GM21423 (cell line): ENCODE data around the gene LTB.

Source experiments
- ATAC-seq: cut with Tn5 transposase; IDR thresholded peaks from one replicate; pipeline ENCODE4 v1.9.1; 2021; ENCODE audit warnings: mild to moderate bottlenecking, moderate library complexity; ENCODE audit not compliant: unreplicated experiment

Gene LTB, protein sequence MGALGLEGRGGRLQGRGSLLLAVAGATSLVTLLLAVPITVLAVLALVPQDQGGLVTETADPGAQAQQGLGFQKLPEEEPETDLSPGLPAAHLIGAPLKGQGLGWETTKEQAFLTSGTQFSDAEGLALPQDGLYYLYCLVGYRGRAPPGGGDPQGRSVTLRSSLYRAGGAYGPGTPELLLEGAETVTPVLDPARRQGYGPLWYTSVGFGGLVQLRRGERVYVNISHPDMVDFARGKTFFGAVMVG

DNA sequence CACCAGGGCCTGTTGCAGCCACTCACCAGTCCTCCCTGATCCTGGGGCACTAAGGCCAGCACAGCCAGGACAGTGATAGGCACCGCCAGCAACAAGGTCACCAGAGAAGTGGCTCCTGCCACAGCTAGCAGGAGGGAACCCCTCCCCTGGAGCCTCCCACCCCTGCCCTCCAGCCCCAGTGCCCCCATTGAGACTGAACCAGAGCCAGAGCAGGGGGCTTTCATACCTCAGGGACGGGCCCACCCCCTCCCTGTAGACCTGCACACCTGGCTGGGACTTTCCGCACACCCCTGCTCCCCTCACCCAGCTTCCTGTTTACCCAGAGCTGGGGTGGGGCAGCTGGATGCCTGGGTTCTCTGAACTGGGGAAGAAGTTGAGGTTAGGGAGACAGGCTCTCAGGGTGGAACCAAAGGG lies at the start of gene LTB:
TSS of gene LTB (minus strand) at position 195 of the 414 bp plus-strand sequence. CDS start at position 188, 7 bp downstream.
- no peak for ATAC-seq

DNA sequence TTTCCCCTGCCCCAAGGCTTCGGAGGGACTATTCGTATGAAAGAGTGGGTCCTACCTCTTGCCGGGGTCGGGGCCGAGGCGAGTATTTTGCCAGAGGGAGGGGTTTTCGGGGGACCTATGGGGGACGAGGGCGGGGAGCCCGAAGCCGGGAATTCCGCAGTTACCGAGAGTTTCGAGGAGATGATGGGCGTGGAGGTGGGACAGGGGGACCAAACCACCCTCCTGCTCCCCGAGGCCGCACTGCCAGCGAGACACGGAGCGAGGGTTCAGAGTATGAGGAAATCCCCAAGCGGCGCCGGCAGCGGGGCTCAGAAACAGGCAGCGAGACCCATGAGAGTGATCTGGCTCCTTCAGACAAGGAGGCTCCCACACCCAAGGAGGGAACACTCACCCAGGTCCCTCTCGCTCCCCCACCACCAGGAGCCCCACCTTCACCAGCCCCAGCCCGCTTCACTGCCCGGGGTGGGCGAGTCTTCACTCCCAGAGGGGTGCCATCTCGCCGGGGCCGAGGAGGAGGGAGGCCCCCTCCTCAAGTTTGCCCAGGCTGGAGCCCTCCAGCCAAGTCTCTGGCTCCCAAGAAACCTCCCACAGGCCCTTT lies 49.6 kb upstream of the LTB start:
- ATAC-seq: no peak

DNA sequence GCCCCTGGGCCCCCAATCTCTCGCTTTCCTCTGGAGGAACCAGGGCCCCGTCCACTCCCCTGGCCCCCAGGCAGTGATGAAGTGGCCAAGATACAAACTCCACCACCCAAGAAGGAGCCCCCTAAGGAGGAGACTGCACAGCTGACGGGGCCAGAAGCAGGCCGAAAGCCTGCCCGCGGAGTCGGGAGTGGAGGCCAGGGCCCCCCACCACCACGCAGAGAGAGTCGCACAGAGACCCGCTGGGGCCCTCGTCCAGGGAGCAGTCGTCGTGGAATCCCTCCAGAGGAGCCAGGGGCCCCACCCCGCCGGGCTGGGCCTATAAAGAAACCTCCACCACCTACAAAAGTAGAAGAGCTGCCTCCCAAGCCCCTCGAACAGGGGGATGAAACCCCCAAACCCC lies 49.0 kb upstream of the LTB start:
- ATAC-seq: no peak

DNA sequence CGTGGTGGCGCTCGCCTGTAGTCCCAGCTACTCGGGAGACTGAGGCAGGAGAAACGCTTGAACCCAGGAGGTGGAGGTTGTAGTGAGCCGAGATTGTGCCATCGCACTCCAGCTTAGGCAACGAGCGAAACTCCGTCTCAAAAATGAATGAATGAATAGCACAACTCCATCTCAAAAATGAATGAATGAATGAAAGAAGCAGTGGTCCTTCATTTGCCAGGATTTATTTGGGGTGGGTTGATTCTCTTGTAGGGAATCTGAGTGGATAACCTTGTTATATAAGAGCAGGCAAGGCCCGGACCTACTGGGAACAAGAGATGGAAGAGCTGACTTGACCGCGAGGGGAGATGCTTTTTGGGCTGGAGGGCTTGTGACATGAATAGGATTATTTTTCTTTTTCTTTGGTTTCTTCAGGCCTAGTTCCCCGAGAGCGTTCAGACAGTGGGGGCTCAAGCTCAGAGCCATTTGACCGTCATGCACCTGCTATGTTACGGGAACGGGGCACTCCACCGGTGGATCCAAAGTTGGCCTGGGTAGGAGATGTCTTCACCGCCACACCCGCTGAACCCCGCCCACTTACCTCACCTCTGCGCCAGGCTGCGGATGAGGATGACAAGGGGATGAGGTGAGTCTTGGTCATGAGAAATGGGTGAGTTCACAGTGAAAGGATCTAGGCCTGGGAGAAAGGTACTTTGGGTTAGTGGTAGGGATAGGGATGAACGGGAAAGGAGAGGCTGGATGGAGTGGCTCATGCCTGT lies 48.1 kb upstream of the LTB start:
- no peak for ATAC-seq

DNA sequence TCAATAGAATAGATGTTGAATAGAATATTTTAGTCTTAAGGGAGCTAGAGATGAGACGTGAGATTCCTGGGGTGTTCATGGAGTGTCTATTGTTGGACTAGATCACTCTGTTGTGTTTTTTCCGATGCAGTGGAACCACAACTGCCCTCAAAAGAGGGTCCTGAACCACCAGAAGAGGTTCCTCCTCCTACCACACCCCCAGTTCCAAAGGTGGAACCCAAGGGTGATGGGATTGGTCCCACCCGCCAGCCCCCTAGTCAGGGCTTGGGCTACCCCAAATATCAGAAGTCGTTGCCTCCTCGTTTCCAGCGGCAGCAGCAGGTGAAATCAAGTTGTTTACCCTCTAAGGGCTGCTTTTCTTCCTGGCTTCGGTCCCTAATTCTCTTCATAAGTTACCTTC lies 46.8 kb upstream of the LTB start:
- ATAC-seq: no peak

DNA sequence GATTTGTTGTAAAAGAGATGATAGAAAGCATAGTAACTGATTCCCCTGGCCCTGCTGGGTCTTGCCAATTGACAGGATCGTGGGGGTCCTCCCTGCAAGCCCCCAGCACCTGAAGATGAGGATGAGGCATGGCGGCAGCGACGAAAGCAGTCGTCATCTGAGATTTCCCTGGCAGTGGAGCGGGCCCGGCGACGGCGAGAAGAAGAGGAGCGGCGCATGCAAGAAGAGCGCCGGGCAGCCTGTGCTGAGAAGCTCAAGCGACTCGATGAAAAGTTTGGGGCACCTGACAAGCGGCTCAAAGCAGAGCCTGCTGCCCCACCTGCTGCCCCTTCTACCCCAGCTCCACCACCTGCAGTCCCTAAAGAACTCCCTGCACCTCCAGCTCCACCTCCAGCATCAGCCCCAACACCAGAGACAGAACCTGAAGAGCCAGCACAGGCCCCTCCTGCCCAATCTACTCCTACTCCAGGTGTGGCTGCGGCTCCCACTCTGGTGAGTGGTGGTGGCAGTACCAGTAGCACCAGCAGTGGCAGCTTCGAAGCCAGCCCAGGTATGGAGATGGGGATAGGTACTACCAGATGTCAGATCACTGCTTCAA lies 45.6 kb upstream of the LTB start:
- ATAC-seq: no peak

DNA sequence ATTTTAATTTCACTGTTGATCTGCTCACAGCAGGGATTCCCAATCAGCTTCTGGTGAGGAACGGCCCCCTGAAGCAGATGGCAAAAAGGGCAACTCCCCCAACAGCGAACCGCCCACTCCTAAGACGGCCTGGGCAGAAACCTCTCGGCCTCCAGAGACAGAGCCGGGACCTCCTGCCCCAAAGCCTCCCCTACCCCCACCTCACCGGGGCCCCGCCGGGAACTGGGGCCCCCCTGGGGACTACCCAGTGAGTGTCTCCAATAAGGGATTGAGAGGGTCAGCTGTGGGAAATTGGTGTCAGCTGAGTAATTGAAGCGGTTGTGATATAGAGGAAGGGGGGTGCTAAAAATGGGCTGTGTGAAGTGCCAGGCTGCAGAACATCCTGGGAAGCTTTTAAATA lies 44.7 kb upstream of the LTB start:
- no peak for ATAC-seq

DNA sequence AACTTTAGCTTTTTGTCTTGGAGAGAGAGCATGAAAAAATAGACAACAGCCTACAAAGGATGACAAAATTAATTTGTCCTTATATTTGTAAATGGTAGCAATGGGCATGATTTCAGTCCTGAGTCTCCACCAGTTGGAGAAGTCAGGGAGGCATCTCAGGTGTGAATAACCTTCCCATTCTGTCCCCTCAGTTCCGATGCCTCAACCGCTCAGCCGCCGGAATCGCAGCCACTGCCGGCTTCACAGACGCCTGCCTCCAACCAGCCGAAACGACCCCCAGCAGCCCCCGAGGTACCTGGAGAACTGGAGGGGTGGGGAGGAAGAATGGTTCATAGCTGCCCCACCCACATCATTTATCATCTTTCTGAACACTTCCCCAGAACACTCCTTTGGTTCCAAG lies 41.8 kb upstream of the LTB start:
- ATAC-seq: no peak

DNA sequence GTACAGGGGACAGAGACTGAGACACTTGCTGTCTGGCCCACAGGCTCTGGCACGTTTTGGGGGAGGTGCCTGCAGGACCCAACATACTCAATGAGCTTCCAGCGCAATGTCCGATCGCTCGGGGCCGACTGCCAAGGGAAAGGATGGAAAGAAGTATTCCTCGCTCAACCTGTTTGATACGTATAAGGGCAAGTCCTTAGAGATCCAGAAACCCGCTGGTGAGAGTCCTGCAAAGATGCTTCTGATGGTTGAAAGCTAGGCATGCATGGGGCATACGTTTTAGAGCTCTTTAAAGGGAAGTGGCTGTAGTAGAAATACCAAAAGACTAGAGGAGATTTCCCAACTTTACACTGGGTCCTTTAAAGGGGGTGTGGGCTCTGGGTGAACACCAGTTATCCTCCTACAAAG lies 40.5 kb upstream of the LTB start:
- ATAC-seq: no peak

DNA sequence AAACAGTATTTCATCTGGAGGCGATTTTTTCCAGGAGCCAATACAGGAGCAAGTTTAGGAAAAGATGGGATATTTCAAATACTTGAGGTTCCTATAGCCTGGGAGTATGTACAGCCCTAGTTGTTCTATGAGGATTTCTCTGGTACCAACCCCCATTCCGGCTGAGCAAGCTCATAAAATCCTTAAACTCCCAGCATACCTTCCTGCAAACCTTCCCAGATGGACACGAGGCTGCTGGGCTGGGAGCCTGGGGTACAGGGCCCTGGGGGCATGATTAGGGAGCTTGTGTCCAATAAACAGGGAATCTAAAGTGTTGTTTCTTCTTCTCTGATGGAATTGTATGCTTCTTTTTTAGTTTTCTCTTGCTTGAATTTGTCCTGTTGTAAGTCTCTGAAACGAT lies 39.8 kb upstream of the LTB start:
- no peak for ATAC-seq

DNA sequence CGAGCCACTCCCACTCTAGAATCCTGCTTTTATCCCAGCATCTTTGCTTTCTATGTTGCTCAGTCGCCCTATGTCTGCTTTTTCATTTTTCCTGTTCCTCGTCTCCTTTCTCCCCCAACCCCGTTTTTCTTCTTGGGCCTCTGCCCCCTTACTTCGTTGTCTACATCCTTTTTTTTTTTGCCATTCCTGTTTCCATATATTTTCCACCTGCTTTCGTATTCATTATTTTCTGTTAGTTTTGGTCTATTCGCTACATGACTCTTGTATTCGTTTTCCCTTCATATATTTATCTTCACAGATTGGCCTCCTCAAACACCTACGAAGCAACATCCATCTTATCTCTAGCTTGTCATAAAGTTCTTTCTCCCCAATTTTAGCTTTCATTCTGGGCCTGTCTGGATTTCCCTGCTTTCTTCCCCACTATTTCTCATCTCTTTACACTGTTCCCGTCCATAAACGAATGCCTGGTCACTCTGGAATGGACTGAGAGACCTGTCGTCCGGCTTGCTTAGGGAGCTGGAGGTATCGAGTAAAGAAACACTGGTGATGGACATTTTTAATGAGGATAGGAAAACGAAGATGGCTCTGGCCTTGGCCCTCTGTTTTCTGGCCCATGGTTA lies 39.2 kb upstream of the LTB start:
- no peak for ATAC-seq

DNA sequence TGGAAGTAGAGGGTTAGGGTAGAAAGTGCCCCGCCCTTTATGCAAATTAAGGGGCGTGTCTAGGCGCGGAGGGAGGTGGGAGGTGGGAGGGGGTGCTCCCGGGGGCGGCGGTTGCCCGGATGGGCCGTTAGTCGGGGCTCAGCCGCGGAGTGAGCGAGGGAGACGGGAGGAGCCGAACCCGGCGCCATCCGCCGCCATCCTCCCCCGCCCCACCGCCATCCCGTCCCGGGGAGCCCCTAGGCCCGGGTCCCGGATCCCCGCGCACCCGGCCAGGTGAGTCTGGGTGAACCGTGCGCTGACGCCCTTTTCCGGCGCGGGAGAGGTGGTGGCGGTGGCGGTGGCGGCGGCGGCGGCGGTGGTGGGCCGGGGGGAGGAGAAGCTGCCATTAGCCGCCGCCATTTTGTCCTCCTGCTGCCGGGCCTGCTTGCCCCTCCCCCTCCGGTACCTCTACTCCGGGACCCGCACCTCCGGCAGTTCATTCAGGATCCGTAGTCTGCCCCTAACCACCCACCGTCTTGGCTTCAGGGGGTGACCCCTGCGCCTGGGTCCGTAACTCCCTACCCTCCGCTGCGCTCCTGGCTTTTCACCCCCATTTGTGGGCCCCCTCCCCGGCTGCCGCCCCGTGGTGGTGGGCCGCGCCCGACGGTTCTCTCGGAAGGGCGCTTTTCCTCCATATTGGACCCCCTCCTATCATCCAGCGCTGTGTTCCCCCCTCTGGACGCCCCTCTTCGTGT lies 38.5 kb upstream of the LTB start, which contains the start of gene PRRC2A:
TSS of gene PRRC2A (plus strand) at position 130 of the 734 bp plus-strand sequence. CDS start 2,075 bp downstream, outside the sequence.
- peak; percentile 17 for ATAC-seq

DNA sequence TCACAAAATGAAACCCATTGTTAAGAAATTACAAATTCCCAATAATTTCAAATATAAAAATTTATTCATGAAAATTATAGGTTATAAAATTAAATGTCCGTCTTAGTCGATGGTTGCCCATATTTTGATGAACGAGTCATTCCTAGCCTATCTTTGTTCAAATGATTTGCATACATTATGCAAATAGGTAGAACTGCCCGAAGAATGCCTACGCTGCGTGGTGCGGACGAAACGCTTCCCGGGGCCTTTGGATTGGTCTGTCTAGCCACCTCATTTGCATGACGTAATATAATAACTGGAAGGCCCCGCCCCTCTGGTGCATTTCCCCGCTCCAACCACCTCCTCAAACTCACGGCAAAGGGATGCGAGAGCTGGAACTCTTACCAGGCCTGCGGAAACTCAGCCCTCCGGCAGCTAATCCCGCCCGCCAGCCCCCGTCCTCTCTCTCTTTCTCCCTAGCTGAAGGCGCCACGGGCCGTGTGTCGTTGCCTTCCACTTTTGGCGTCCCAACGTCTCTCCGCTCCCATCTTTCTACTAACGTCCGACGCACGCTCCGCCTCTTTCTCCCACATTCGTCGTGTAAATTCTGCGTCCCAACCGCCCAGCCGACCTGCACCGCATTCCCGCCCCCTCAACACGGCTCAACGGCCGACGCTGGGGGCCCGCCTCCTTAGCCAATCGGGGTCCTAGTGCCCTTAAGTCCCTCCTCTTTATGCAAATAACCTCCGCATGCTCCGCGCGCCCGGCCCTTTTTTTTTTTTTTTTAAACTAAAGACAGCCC lies 37.8 kb upstream of the LTB start:
- ATAC-seq: peak; percentile 78

DNA sequence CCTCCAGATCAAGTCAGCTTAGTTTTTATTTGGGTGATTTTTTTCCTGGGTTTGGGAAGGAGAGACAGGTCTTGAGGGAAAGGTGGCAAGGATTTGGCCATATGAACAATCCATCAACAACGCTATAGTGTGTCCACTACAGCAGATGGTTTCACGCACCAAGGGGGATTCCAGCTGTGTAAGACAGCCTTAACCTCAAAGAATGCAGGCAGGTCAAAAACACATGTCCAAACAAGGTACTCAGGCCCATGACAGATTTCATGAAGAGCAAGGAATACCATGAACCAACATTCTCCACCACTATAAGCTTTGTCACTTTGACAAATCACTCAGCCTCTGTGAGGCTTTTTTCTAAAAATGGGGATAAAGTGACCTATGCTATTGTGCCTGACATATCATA lies 34.8 kb upstream of the LTB start:
- ATAC-seq: no peak

DNA sequence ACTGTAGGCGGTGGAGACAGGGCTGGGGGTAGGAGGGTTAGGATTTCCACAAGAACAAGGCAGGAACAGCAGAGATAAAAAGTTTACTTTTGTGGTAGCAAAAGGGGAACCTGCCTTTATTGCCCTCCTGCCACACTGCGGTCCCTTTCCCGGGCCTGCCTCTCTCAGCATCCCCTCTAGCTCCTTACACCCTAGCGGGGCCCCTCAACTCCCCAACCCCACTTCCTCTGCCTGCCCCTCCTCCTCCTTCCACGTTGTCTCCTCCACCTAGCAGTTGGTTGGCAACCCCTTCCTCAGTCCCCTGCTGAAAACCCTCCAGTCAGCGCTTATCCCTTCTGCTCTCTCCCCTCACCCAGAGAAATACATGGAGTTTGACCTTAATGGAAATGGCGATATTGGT lies 33.5 kb upstream of the LTB start:
- no peak for ATAC-seq

DNA sequence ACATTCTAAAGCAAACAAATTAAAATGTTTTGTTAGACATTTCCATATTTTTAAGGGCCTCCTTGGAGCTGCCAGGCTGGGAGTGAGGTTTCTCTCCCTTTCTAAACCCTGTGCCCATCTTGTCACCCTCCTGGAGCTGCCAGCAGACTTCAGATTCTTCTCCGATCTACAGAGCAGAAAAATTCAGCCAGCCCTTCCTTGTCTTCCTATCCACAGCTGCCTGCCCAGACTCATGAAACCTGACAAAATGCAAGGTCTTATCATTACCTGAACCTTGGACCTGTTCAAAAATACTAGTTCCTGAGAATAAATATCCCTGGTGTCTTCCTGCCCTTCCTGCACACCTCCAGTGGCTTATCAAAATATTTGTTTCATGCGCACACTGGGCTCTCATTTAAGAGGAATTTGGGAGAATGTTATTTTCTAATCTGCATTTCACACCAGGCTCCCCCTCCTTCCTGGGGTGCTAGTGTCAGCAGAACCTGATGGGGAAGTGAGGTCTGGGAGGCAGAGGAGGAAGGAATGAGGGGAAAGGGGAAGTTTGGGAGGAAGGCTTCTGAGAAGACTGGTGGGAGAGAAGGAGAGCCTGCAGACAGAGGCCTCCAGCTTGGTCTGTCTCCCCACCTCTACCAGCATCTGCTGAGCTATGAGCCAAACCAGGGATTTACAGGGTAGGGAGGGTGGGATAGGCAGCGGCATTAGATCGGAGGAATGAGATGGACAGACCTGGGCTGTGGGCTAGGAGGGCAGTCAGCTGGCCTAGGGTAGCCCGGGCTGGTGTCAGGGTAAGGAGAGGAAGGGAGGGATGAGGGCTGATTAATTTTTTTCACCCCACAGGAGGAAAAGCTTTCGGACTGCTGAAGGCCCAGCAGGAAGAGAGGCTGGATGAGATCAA lies 32.7 kb upstream of the LTB start, which contains the start of gene AIF1:
TSS of gene AIF1 (plus strand) at position 551 of the 895 bp plus-strand sequence. CDS start at position 647, 96 bp downstream.
- ATAC-seq: no peak

DNA sequence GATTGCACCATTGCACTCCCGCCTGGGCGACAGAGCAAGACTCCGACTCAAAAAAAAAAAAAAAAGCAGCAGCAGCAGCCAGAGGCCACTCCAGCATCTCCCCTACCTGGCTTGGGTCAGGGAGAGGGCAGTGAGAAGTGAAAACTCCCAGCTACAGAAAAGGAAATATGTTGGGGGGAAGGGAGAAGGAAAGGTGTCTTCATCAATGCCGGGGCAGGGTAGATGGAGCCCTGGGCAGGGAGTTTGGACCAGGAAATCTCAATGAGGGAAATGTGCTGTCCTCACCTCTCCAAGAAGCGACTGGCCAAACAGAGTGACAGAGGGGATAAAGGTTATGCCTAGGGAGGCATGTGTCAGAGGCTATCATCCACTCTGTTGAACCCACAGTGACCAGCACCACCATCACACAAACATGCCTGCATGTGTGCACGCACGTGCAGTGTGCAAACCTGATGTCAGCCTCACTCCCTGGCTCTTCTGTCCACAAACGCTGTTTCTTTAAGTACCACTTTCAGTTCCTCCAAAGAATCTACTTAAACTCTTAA lies 31.9 kb upstream of the LTB start:
- ATAC-seq: no peak

DNA sequence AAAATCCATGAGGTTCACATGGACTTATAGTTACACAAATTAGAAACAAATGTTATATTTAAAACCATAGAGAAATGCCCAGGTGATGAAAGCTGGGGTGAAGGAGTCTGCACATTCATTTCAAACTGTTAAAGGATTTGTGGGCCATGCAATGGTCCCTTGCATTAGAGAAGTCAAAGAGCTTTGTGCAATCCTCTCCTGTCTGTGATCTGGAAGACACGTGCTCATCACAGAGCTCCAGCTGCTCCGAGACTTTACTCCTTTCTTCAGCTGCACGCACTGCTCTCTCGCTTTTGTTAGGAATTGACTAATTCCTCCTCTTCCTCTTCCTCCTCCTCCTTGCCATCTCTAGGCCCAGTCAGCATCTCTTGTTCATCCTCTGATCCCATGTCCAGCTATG lies 28.7 kb upstream of the LTB start:
- ATAC-seq: no peak
